WTC11 (cell line): ENCODE results near the gene FPR1.

Experiments
- CTCF ChIP-seq: fragments of 200-600 bp; IDR thresholded peaks from 2 replicates; pipeline ENCODE4 v1.8.0; 2022; ENCODE audit warnings: antibody characterized with exemption
- ZNF121 ChIP-seq: sonication (generic); formaldehyde crosslinking; IDR thresholded peaks from 2 replicates; pipeline ENCODE4 v1.8.0; 2023; ENCODE audit warnings: missing genetic modification reagents
- TF ChIP-seq, protein P1 (sequence below): sonication (generic); formaldehyde crosslinking; IDR thresholded peaks from 2 replicates; pipeline ENCODE4 v1.8.0; 2023; ENCODE audit warnings: missing genetic modification reagents, mild to moderate bottlenecking, borderline replicate concordance

- TF ChIP-seq CTCF (no peak), ZNF121 (CRISPR knock-in tag) (no peak)
- TF ChIP-seq, protein P1, sequence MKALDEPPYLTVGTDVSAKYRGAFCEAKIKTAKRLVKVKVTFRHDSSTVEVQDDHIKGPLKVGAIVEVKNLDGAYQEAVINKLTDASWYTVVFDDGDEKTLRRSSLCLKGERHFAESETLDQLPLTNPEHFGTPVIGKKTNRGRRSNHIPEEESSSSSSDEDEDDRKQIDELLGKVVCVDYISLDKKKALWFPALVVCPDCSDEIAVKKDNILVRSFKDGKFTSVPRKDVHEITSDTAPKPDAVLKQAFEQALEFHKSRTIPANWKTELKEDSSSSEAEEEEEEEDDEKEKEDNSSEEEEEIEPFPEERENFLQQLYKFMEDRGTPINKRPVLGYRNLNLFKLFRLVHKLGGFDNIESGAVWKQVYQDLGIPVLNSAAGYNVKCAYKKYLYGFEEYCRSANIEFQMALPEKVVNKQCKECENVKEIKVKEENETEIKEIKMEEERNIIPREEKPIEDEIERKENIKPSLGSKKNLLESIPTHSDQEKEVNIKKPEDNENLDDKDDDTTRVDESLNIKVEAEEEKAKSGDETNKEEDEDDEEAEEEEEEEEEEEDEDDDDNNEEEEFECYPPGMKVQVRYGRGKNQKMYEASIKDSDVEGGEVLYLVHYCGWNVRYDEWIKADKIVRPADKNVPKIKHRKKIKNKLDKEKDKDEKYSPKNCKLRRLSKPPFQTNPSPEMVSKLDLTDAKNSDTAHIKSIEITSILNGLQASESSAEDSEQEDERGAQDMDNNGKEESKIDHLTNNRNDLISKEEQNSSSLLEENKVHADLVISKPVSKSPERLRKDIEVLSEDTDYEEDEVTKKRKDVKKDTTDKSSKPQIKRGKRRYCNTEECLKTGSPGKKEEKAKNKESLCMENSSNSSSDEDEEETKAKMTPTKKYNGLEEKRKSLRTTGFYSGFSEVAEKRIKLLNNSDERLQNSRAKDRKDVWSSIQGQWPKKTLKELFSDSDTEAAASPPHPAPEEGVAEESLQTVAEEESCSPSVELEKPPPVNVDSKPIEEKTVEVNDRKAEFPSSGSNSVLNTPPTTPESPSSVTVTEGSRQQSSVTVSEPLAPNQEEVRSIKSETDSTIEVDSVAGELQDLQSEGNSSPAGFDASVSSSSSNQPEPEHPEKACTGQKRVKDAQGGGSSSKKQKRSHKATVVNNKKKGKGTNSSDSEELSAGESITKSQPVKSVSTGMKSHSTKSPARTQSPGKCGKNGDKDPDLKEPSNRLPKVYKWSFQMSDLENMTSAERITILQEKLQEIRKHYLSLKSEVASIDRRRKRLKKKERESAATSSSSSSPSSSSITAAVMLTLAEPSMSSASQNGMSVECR (CRISPR knock-in tag), result no peak
Measured at GRCh38 chr19:51743405-51743804, 8.3 kb downstream of the FPR1 start.
